Erythroblast (primary cell): Measurements from ENCODE around the gene MCOLN2.

Experiments used
- DNase-seq, 2 experiments: peaks; one replicate each; lab custom pipeline; 2025; lab: John Stamatoyannopoulos, UW
- GATA1 ChIP-seq: IDR thresholded peaks from 2 replicates; pipeline ENCODE4 v1.6.1; 2011; ENCODE audit warnings: low read depth, mild to moderate bottlenecking, control low read depth, low read length, moderate library complexity
- POLR2A ChIP-seq: IDR thresholded peaks from 2 replicates; pipeline ENCODE4 v1.6.1; 2011; ENCODE audit warnings: mild to moderate bottlenecking, low read length

Gene MCOLN2

GRCh38 chr1:84884671-84885389 is 112.1 kb downstream of the MCOLN2 start:
- no peak for DNase-seq
- TF ChIP-seq GATA1 (no peak), POLR2A (no peak)

- DNase-seq: no peak
- TF ChIP-seq POLR2A: no peak
- TF ChIP-seq GATA1: no peak
These were observed 113.6 kb downstream of the MCOLN2 start for GRCh38 chr1:84883286-84883685.

- TF ChIP-seq POLR2A (no peak), GATA1 (no peak)
- DNase-seq: no peak
These were observed 119.3 kb downstream of the MCOLN2 start for GRCh38 chr1:84877592-84877991.

DNA sequence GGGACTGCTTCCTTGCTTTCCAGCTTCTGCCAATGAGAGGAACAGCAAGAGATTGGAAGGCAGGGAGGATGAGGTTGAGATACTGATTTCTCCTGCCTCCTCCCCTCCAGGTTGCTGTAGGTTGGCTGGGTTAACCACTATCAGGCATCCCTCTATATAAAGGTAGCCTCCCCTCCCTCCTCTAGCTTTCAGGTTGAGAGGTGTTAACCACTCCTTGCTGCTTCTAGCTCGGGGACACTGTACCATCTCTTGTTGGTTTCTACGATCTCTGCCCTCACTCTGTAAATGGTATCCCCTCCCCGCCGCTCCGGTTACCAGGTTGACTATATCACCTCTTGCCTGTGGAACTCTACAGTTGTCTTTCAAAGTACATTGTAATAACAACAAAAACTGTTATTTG is 120.6 kb downstream of the MCOLN2 start:
- no peak for TF ChIP-seq POLR2A
- DNase-seq: no peak
